ENCODE results near the gene ARHGAP21.
"Not testable (repeated sequence)": the region's sequence is repeated elsewhere in the genome, so short reads cannot be mapped to it uniquely, and the experiment has no call there.

Gene ARHGAP21

DNA sequence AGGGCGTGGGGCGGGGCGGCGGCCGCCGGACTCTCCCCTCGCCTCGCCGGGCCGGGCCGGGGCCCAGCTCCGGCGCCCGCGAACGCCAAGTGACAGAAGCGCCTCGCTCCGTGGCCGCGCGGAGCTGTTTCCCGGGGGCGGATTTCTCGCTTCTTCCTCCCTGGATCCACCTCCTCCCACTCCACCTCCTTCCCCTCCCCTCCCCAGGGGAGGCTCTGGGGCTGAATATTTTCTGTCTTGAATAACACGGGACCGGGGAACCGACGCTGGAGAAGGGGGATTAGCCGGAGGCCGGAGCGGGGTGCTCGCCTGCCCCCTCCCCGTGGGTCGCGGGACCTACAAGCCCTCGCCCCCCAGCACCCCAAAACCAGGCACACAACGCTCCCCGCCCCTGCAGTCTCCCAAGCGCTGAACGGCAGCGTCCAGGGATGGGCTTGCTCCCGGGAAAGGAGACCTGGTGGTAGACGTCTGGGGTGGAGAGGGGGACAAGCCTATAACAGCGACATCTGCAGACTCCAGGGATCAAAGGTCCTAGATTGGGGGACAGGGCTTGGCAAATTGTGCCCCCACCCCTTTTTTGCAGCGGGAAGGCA is at the start of gene ARHGAP21:
TSS of gene ARHGAP21 (minus strand) at position 100 of the 593 bp plus-strand sequence. CDS start 1,988 bp downstream, outside the sequence.
- DNase-seq: peak; percentile 43

GRCh38 chr10:24771943-24772694 is 48.4 kb upstream of the ARHGAP21 start:
- no peak for DNase-seq

DNA sequence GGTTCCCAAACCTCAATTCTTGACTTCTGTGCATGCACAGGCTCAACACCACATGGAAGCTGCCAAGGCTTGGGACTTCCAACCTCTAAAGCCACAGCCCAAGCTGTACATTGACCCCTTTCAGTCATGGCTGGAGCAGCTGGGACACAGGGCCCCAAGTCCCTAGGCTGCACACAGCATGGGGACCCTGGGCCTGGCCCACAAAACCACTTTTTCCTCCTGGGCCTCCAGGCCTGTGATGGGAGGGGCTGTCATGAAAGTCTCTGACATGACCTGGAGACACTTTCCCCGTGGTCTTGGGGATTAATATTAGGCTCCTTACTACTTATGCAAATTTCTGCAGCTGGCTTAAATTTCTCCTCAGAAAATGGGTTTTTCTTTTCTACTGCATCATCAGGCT is 41.3 kb upstream of the ARHGAP21 start:
- DNase-seq: not testable (repeated sequence)

GRCh38 chr10:24762966-24763623 is 39.4 kb upstream of the ARHGAP21 start:
- DNase-seq: no peak

- no peak for DNase-seq
Observed at GRCh38 chr10:24762161-24762924, 38.7 kb upstream of the ARHGAP21 start.

- DNase-seq: no peak
Observed at GRCh38 chr10:24759672-24760071, 36.0 kb upstream of the ARHGAP21 start.

- not testable (repeated sequence) for DNase-seq
Observed at GRCh38 chr10:24758254-24758653, 34.6 kb upstream of the ARHGAP21 start.

DNA sequence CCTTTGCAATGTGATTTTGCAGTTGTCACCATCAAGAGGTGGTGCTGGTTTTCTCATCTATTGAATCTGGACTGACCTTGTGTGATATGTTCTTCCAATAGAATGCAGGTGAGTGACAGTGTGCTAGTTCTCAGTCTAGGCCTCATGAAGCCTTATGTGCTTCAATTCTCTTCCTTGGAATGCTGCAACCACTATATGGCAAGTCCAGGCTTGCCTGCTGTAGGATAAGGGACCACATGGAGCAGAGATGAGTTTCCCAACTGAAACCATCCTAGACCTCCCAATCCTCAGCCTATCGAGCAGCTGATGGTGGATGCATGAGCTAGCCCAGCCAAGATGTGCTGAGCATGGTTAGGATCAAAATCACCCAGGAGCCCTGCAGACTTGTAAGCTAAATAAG is 32.6 kb upstream of the ARHGAP21 start:
- DNase-seq: no peak

- DNase-seq: no peak
Observed at GRCh38 chr10:24751716-24752115, 28.0 kb upstream of the ARHGAP21 start.

GRCh38 chr10:24750695-24751094 is 27.0 kb upstream of the ARHGAP21 start:
- no peak for DNase-seq

DNA sequence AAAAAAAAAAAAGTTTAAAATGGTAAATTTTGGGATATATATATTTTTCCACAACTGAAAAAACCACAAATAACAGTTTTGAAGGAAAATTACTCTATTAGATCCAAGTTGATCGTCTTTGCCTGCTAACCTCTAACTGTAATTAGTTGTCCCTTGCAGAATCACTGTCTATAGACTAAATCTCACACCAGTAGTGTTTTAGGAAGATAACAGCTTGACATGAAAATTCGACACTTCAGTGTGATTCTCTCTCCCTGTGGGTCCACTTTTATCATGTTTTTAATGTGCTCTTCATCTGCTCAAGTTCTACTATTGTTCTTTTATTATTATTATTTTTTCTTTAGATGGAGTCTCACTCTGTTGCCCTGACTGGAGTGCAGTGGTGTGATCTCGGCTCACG is 24.5 kb upstream of the ARHGAP21 start:
- no peak for DNase-seq

GRCh38 chr10:24744946-24745345 is 21.3 kb upstream of the ARHGAP21 start:
- DNase-seq: no peak

DNA sequence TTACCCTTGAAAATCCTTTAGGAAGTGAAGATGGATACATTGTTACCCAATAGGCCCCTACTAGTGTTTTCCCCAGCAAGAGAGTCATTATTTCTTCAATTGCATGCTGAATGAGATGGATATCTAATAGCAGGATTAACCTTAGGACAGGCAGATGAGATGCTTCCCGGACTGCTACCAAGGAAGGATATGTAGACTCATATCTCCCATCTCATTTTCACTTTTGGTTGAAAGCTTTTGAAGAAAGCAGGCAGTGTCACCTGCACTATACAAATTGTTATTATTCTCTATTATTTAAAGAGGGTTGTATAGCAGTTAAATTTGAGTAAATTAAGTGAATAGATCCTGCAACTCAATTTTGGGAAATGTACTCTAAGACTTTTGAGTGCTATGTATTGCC is 17.0 kb upstream of the ARHGAP21 start:
- no peak for DNase-seq

DNA sequence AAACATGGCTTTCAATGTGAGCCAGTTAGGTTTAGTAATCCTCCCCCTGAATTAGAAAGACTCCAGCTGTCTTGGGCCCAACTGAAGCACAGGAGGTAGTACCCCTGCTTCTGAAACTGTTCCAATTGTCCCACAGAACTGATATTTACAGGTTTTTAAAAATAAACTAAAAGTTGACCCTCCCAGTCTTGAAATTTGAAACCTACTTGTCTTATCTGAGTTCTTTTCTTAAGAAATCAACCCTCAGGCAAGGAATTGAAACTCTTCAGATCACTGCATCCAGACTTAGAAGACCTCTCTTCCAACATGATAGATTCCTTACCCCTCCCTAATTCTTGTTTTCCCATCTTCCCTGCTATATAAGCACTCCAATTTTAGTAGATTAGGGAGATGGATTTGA is 13.3 kb upstream of the ARHGAP21 start:
- no peak for DNase-seq

- no peak for DNase-seq
Observed at GRCh38 chr10:24731942-24732341, 8.3 kb upstream of the ARHGAP21 start.

DNA sequence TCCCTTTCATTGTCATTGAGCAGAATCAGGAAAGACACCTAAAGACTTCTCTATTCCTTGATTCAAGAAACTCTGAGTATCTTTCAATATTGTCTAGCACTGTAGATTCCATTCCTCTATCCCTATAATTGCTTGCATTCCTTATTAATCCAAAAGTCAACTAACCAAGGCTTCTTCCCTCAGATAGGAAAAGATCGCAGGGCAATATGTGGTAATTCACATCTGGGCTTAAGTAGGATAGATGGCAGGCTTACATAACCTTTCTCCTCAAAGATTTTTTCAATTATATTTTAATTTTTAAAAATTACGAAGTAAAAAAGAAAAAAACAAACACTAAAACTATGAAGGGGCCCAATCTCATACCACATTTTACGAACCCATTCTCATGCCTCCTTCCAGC is 7.1 kb upstream of the ARHGAP21 start:
- no peak for DNase-seq

- DNase-seq: no peak
Observed at GRCh38 chr10:24727786-24728185, 4.1 kb upstream of the ARHGAP21 start.

DNA sequence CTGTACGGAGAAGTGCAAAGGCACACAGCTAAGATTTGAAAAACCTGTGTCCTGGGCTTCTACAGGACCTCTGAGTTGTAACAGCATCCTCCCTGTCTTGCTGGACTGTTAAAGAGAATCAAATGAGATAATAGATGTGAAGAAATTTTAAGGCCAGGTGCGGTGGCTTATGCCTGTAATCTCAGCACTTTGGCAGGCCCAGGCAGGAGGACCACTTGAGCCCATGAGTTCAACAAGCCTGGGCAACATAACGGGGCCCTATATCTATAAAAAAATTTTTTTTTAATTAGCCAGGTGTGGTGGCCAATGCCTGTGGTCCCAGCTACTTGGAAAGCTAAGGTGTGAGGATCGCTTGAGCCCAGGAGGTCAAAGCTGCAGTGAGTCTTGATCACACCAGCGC is 2.9 kb upstream of the ARHGAP21 start:
- DNase-seq: no peak

- not testable (repeated sequence) for DNase-seq
Observed at GRCh38 chr10:24726029-24726428, 2.3 kb upstream of the ARHGAP21 start.

GRCh38 chr10:24724381-24725228 is 918 bp upstream of the ARHGAP21 start:
- DNase-seq: peak; percentile 95

- peak; percentile 23 for DNase-seq
Observed at GRCh38 chr10:24723386-24723787, 300 bp downstream of the ARHGAP21 start.

DNA sequence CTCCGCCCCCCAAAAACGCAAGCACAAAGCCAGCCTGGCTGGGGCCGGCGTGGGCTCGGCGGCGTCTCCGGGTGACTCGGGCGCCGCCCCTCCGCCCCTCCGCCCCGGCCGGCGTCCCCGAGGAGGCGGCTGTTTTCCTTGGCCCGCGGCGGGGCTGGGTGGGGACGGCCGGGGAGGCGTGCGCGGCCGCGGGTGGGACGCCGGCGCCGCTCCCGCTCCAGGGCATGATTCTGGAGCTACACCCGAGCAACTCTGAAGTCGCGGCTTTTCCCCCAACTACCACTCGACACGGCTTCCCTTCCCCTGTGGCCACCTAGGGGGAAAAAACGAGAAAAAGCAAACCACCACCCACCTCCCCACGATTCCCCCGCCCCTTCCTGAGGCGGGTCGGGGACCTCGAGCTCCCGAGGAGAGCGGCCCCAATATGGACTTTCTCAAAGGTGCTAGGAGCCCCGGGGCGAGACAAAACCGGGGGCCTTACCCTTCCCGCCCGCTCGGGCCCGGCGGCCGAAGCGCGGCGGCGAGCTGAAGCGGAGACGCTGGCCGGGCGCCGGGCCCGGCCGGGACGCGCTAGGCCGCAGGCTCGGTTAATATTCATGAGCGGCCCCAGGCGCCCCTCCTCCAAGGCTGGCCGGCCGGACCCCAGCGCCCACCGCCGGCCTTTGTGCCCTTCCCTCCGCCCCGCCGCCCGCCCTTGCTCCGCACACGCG is 856 bp downstream of the ARHGAP21 start:
- DNase-seq: peak; percentile 45
